GM06990 (cell line): Measurements from ENCODE around the gene CLOCK.

Experiments
- DNase-seq: peaks from one replicate; pipeline ENCODE4 v3.0.0-alpha.2; 2011; ENCODE audit not compliant: insufficient read length; ENCODE audit errors: extremely low read depth
- H3K27me3 ChIP-seq: replicated peaks from 2 replicates; pipeline ENCODE4 v1.6.0; 2011; ENCODE audit warnings: low read length; ENCODE audit not compliant: control insufficient read depth, insufficient read depth
- H3K36me3 ChIP-seq: 2 replicates; pipeline ENCODE4 v1.5.1; 2011; ENCODE audit warnings: low read length; ENCODE audit not compliant: control insufficient read depth, insufficient read depth
- H3K4me3 ChIP-seq: replicated peaks from 2 replicates; pipeline ENCODE4 v1.5.1; 2011; ENCODE audit warnings: low read depth, mild to moderate bottlenecking, control low read depth, low read length
- TF ChIP-seq, protein P1 (sequence below): IDR thresholded peaks from 2 replicates; pipeline ENCODE4 v1.5.1; 2011; ENCODE audit warnings: low read length, control low read depth, mild to moderate bottlenecking, inconsistent platforms; ENCODE audit not compliant: insufficient read depth, poor library complexity, severe bottlenecking

The CLOCK gene

DNA sequence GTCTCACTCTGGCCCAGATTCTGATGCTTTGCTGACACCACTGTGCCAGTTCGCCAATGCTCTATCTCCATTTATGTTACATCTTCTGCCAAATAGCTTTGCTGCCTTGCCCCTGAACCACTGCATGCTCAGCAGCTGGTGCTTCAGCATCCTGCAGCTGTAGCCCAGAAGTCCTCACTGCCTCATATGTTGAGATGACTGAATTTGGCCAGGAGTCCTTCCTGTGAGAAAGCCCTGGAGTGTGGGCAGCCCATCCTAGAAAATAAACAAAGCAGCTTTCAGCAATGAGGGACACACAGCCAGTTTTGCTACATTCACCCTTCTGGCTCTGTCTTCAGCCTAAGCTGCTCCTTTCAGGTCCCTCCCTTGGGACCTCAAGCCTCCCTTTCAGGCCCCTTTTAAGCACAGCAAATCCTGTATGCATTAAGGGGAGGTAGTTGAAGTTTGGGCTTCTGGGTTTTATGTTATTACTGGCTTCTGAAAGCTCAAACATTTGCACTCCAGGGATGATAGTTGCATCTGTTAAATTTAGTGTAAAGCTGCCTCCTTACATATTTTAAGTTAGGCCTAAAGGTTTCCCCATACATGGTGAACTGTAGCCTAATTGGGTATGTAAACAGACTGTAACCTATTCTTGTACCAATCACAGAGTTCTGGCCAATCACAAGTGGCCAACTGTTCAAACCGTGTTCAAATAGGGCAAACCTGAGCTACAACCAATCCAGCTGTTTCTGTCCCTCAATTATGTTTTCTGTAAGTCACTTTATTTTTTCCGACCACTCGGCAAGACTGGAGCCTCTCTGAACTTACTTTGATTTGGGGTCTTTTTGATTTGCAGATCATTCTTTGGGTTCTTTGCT lies 153.0 kb downstream of the CLOCK start:
- Histone ChIP-seq H3K4me3 (no peak overlapping the region), H3K36me3 (no peaks in the 10 kb centered on the region), H3K27me3 (no peaks in the 10 kb centered on the region)
- no peak for DNase-seq
- TF ChIP-seq, protein P1, sequence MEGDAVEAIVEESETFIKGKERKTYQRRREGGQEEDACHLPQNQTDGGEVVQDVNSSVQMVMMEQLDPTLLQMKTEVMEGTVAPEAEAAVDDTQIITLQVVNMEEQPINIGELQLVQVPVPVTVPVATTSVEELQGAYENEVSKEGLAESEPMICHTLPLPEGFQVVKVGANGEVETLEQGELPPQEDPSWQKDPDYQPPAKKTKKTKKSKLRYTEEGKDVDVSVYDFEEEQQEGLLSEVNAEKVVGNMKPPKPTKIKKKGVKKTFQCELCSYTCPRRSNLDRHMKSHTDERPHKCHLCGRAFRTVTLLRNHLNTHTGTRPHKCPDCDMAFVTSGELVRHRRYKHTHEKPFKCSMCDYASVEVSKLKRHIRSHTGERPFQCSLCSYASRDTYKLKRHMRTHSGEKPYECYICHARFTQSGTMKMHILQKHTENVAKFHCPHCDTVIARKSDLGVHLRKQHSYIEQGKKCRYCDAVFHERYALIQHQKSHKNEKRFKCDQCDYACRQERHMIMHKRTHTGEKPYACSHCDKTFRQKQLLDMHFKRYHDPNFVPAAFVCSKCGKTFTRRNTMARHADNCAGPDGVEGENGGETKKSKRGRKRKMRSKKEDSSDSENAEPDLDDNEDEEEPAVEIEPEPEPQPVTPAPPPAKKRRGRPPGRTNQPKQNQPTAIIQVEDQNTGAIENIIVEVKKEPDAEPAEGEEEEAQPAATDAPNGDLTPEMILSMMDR: no peak

DNA sequence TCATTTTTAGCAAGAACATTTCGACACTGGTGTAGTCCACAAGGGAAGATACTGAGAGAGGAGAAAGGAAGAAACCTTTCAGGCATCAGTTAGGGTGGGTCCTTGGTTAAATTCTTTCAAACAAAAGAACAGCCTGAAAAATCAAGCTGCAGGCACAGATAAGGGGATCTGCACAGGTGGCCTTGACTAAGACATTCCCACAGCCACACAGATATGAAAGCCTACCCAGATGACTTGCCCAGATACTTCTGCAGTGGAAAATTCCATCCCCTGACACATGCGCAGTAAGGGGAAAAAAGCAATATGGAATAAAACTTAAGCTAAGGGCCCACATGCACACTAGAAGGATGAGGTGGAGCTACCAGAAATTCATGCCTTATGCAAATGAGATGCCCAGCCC lies 159.9 kb downstream of the CLOCK start:
- H3K27me3 ChIP-seq: no peaks in the 10 kb centered on the region
- DNase-seq: no peak
- TF ChIP-seq, protein P1: no peak
- no peak overlapping the region for H3K4me3 ChIP-seq
- no peaks in the 10 kb centered on the region for H3K36me3 ChIP-seq

DNA sequence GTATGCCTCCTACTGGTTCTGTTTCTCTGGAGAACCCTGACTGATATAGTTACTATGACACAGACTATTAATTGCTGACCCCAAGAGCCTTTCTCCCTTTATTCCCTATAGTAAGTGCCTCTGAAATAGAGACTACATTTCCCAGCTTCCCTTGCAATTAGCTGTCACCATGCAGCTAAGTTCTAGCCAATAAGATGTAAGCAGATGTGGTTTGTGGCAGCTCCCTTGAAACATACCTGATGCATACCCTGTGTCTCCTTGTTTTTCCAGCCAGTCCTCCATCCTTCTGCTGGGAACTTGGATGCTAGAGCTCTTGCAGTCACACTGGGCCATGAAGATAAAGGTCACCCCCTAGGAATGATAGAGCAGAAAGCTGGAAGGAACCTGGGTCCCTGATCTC lies 160.6 kb downstream of the CLOCK start:
- DNase-seq: no peak
- Histone ChIP-seq H3K27me3 (no peaks in the 10 kb centered on the region), H3K36me3 (no peaks in the 10 kb centered on the region), H3K4me3 (no peak overlapping the region)
- TF ChIP-seq, protein P1: no peak

DNA sequence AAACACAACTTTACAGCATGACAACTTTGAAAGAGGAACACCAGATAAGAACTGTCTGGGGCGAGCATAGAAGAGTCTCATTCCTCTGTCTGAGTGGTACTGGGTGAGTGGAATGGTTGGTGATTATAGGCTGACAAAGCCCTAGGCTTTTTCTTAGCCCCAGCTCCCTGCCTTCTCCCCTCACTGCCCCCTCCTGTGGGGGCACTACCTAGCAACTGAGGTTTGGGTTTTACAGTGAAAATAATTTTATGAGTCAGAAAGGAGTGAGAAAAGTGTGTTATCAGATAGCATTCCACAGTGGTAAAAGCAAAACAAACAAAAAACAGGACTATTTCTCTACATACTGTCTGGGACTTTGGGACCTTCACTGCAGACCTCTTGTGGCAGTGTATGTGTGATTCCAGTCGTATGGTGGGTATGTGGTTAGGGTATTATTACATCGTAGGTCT lies 161.5 kb downstream of the CLOCK start:
- DNase-seq: no peak
- Histone ChIP-seq H3K27me3 (no peaks in the 10 kb centered on the region), H3K4me3 (no peak overlapping the region), H3K36me3 (no peaks in the 10 kb centered on the region)
- TF ChIP-seq, protein P1: no peak

DNA sequence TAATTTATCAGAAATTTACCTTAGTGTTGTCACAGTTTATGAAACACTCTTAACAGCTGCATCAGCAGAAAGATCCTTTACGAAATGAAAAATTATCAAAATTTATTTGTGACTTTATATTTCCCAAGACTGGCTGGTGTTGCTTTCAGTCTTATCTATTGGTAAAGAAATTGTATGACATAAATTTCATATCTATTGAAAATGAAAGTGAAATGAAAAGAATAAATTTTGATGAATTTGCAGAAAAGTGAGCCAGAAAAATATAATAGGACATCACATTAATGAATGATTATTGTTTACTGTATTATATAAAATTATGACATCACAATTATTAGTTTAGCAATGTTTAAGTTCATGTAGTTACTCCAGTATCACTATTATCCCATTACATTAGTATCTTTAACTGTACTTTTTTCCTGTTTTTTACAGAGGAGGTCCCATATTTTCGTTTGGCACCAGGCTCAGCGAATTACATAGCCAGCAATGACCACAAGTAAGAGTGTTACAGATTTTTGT lies 164.2 kb downstream of the CLOCK start:
- Histone ChIP-seq H3K27me3 (no peaks in the 10 kb centered on the region), H3K4me3 (no peak overlapping the region), H3K36me3 (no peaks in the 10 kb centered on the region)
- no peak for DNase-seq
- TF ChIP-seq, protein P1: no peak
